HCT116 (cell line): ENCODE measurements around the gene PHYKPL.

Experiments
- EGR1 ChIP-seq: IDR thresholded peaks from 2 replicates; pipeline ENCODE4 v1.6.1; 2012; ENCODE audit warnings: low read depth
- ELF1 ChIP-seq: IDR thresholded peaks from 2 replicates; pipeline ENCODE4 v1.6.1; 2012; ENCODE audit warnings: low read depth, borderline replicate concordance
- EZH2 ChIP-seq: fragments of 200-600 bp; sonication (generic); IDR thresholded peaks from 2 replicates; pipeline ENCODE4 v1.6.1; 2017; ENCODE audit warnings: antibody characterized with exemption, mixed run types
- EZH2phosphoT487 ChIP-seq: fragments of 200-600 bp; IDR thresholded peaks from 2 replicates; pipeline ENCODE4 v1.6.1; 2018; ENCODE audit warnings: antibody characterized with exemption, borderline replicate concordance
- JUND ChIP-seq: IDR thresholded peaks from 2 replicates; pipeline ENCODE4 v1.6.1; 2012
- POLR2A ChIP-seq: IDR thresholded peaks from 2 replicates; pipeline ENCODE4 v1.7.0; 2011; ENCODE audit warnings: borderline replicate concordance; ENCODE audit not compliant: insufficient read depth, insufficient read length; ENCODE audit errors: extremely low read depth
- POLR2AphosphoS5 ChIP-seq: IDR thresholded peaks from 2 replicates; pipeline ENCODE4 v1.6.1; 2011; ENCODE audit warnings: mild to moderate bottlenecking, low read depth, low read length, moderate library complexity
- REST ChIP-seq: IDR thresholded peaks from 2 replicates; pipeline ENCODE4 v1.6.1; 2012; ENCODE audit warnings: low read depth
- YY1 ChIP-seq: IDR thresholded peaks from 2 replicates; pipeline ENCODE4 v1.6.1; 2011; ENCODE audit warnings: low read length, low read depth, moderate library complexity, mild to moderate bottlenecking; ENCODE audit not compliant: insufficient replicate concordance; ENCODE audit errors: extremely low read depth
- ZBTB33 ChIP-seq: IDR thresholded peaks from 2 replicates; pipeline ENCODE4 v1.6.1; 2011; ENCODE audit warnings: mild to moderate bottlenecking, low read length, moderate library complexity; ENCODE audit not compliant: insufficient replicate concordance; ENCODE audit errors: extremely low read depth
- ZNF274 ChIP-seq: fragments of 200-500 bp; sonication (Bioruptor generic); IDR thresholded peaks from 2 replicates; pipeline ENCODE4 v1.6.1; 2014; ENCODE audit warnings: mild to moderate bottlenecking, low read depth, low read length, inconsistent platforms
- TF ChIP-seq, protein P1 (sequence below), 3 experiments: fragments of 200-600 bp in 1 of 3; sonication (generic) in 1 of 3; IDR thresholded peaks in 2 of 3; conservative IDR thresholded peaks in 1 of 3; 2 replicates each; pipeline ENCODE4 v1.5.1; 2012 to 2017; ENCODE audit warnings: low read depth in 2 of 3, low read length in 2 of 3, antibody characterized with exemption in 1 of 3, borderline replicate concordance in 1 of 3, control low read depth in 1 of 3, mild to moderate bottlenecking in 1 of 3, mixed read lengths in 1 of 3, mixed run types in 1 of 3, moderate library complexity in 1 of 3; ENCODE audit not compliant: insufficient read depth in 1 of 3
- TF ChIP-seq, protein P2 (sequence below): IDR thresholded peaks from 2 replicates; pipeline ENCODE4 v1.6.1; 2012
- TF ChIP-seq, protein P3 (sequence below): IDR thresholded peaks from 2 replicates; pipeline ENCODE4 v1.6.1; 2012

- TF ChIP-seq POLR2AphosphoS5 (no peak), EZH2 (no peak), EZH2phosphoT487 (no peak), YY1 (no peak), POLR2A (no peak), REST (no peak), ZNF274 (no peak), JUND (no peak), ELF1 (no peak), EGR1 (no peak), ZBTB33 (no peak)
- TF ChIP-seq, protein P1, sequence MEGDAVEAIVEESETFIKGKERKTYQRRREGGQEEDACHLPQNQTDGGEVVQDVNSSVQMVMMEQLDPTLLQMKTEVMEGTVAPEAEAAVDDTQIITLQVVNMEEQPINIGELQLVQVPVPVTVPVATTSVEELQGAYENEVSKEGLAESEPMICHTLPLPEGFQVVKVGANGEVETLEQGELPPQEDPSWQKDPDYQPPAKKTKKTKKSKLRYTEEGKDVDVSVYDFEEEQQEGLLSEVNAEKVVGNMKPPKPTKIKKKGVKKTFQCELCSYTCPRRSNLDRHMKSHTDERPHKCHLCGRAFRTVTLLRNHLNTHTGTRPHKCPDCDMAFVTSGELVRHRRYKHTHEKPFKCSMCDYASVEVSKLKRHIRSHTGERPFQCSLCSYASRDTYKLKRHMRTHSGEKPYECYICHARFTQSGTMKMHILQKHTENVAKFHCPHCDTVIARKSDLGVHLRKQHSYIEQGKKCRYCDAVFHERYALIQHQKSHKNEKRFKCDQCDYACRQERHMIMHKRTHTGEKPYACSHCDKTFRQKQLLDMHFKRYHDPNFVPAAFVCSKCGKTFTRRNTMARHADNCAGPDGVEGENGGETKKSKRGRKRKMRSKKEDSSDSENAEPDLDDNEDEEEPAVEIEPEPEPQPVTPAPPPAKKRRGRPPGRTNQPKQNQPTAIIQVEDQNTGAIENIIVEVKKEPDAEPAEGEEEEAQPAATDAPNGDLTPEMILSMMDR (IDR thresholded peaks at IDR 0.05 in 2 of 3, conservative IDR thresholded peaks at IDR 0.05 in 1 of 3; ENCODE audit: borderline replicate concordance in 1 of 3, insufficient read depth in 1 of 3, low read depth in 2 of 3, low read length in 2 of 3), result no peak
- TF ChIP-seq, protein P2, sequence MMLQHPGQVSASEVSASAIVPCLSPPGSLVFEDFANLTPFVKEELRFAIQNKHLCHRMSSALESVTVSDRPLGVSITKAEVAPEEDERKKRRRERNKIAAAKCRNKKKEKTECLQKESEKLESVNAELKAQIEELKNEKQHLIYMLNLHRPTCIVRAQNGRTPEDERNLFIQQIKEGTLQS, result no peak
- TF ChIP-seq, protein P3, sequence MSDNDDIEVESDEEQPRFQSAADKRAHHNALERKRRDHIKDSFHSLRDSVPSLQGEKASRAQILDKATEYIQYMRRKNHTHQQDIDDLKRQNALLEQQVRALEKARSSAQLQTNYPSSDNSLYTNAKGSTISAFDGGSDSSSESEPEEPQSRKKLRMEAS, result no peak
These were observed 31.4 kb upstream of the PHYKPL start for GRCh38 chr5:178264044-178264443.
